Measurements from ENCODE around the gene SPATA2L.

The SPATA2L gene

DNA sequence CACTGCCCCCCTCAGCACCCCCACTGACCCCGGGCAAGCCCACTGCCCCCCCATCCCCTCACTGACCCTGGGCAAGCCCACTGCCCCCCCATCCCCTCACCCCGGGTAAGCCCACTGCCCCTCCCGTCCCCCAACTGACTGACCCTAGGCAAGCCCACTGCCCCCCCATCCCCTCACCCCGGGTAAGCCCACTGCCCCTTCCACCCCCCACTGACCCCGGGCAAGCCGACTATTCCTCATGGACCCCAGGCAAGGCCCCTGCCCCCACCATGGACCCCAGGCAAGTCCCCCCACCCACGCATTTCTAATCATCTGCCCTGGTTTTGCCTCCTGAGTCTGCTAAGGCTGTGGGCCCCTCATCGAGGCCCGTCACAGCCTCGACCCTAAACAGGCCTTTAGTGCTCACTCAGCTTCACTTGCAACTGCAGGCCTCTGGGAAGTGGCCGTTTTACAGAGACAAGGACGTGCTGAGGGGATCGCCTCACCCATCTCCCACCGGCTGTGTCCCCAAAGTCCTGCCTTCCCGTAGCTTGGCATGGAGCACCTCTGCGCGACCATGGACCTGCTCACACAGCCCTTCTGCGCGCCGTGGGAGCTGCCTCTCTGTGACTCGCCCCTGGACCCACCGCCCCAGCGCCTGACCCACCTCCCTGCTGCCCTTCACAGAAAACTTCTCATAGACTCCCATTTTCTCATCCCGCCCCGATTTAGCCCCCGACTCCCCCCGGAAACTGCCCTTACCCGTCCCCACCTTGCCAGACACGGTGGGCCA, 15.6 kb upstream of the SPATA2L start:
- Histone ChIP-seq H3K4me1 (ENCODE audit: low read depth, poor library complexity, severe bottlenecking) (peaks cover 29% of the 10 kb centered on the region), H3K9ac (no peak overlapping the region), H2AFZ (ENCODE audit: low read depth) (no peak overlapping the region), H3K27me3 (ENCODE audit: insufficient read depth, low read depth) (no peaks in the 10 kb centered on the region), H3K79me2 (ENCODE audit: insufficient read depth, low read depth) (peaks cover 24% of the 10 kb centered on the region), H3K36me3 (ENCODE audit: insufficient read depth) (no peaks in the 10 kb centered on the region; the same call in 1 of the 2 replicates), H3K4me2 (no peak overlapping the region), H3K4me3 (IDR thresholded peaks at IDR 0.05; ENCODE audit: insufficient read depth, low read depth, low read length) (no peak overlapping the region), H4K20me1 (ENCODE audit: insufficient read depth) (no peaks in the 10 kb centered on the region), H3K27ac (no peak overlapping the region)
- TF ChIP-seq CTCF (conservative IDR thresholded peaks at IDR 0.05; ENCODE audit: low read depth, low read length), result no peak

- Histone ChIP-seq H3K4me2 (no peak overlapping the region), H4K20me1 (ENCODE audit: insufficient read depth) (no peaks in the 10 kb centered on the region), H3K27me3 (ENCODE audit: insufficient read depth, low read depth) (no peaks in the 10 kb centered on the region), H3K79me2 (ENCODE audit: insufficient read depth, low read depth) (peaks cover 28% of the 10 kb centered on the region), H2AFZ (ENCODE audit: low read depth) (no peak overlapping the region), H3K4me1 (ENCODE audit: low read depth, poor library complexity, severe bottlenecking) (peaks cover 29% of the 10 kb centered on the region), H3K36me3 (ENCODE audit: insufficient read depth) (no peaks in the 10 kb centered on the region; the same call in 1 of the 2 replicates), H3K9ac (no peak overlapping the region), H3K4me3 (IDR thresholded peaks at IDR 0.05; ENCODE audit: insufficient read depth, low read depth, low read length) (no peak overlapping the region), H3K27ac (no peak overlapping the region)
- no peak for TF ChIP-seq CTCF (conservative IDR thresholded peaks at IDR 0.05; ENCODE audit: low read depth, low read length)
Measured at GRCh38 chr16:89716493-89716892, 15.0 kb upstream of the SPATA2L start.

GRCh38 chr16:89712274-89712781, 10.8 kb upstream of the SPATA2L start:
- peak overlapping the region; percentile 91 for H3K4me2 ChIP-seq
- H3K36me3 ChIP-seq (ENCODE audit: insufficient read depth), result no peaks in the 10 kb centered on the region; the same call in 1 of the 2 replicates
- H4K20me1 ChIP-seq (ENCODE audit: insufficient read depth), result no peaks in the 10 kb centered on the region
- peaks cover 12% of the 10 kb centered on the region for H3K4me1 ChIP-seq (ENCODE audit: low read depth, poor library complexity, severe bottlenecking)
- no peaks in the 10 kb centered on the region for H3K27me3 ChIP-seq (ENCODE audit: insufficient read depth, low read depth)
- H3K4me3 ChIP-seq (IDR thresholded peaks at IDR 0.05; ENCODE audit: insufficient read depth, low read depth, low read length), result no peak overlapping the region
- peaks cover 28% of the 10 kb centered on the region for H3K79me2 ChIP-seq (ENCODE audit: insufficient read depth, low read depth)
- H3K9ac ChIP-seq, result peak overlapping the region; percentile 81
- peak overlapping the region; percentile 22 for H3K27ac ChIP-seq
- H2AFZ ChIP-seq (ENCODE audit: low read depth), result peak overlapping the region; percentile 39; the same call in 1 of the 2 replicates
- TF ChIP-seq CTCF (conservative IDR thresholded peaks at IDR 0.05; ENCODE audit: low read depth, low read length), result no peak

DNA sequence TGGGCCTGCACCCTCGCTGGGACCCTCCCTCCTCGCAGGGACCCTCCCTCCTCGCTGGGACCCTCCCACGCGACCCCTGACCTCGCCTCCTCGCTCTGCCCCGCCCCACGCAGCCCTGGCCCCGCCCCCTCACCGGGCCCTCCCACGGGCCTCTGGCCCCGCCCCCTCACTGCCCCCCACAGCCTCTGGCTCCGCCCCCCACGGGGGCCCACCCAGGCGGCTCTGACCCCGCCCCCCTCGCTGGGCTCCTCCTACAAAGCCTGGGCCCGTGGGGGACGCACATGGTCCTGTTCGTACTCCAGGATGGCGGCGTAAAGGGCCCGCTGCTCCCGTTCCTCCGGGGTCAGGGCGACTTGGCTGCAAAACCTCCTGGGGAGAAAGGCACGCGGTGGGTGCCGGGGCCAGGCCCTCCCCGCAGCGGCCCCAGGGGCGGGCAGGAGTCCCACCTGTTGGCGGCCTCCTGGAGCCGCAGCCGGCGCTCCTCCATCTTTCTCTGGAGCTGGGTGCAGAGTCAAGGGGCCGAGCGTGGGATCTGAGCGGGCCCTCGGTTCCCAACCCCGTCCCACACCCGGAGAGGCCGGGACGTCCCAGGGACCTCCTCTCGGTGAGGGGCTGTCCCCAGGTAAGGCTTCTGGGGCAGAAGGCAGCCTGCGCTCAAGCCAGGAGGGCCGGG, 10.2 kb upstream of the SPATA2L start:
- H4K20me1 ChIP-seq (ENCODE audit: insufficient read depth), result no peaks in the 10 kb centered on the region
- H3K36me3 ChIP-seq (ENCODE audit: insufficient read depth), result no peaks in the 10 kb centered on the region; the same call in 1 of the 2 replicates
- H3K4me1 ChIP-seq (ENCODE audit: low read depth, poor library complexity, severe bottlenecking), result peaks cover 12% of the 10 kb centered on the region
- peak overlapping the region; percentile 39; the same call in 1 of the 2 replicates for H2AFZ ChIP-seq (ENCODE audit: low read depth)
- no peak overlapping the region for H3K4me3 ChIP-seq (IDR thresholded peaks at IDR 0.05; ENCODE audit: insufficient read depth, low read depth, low read length)
- no peak for TF ChIP-seq CTCF (conservative IDR thresholded peaks at IDR 0.05; ENCODE audit: low read depth, low read length)
- peak overlapping the region; percentile 22 for H3K27ac ChIP-seq
- H3K79me2 ChIP-seq (ENCODE audit: insufficient read depth, low read depth), result peaks cover 28% of the 10 kb centered on the region
- peak overlapping the region; percentile 91 for H3K4me2 ChIP-seq
- H3K9ac ChIP-seq, result peak overlapping the region; percentile 81
- no peaks in the 10 kb centered on the region for H3K27me3 ChIP-seq (ENCODE audit: insufficient read depth, low read depth)

All from KMS-11 (cell line).